GM21515 (cell line): ENCODE results near the gene ALDH1B1.
"Not testable (repeated sequence)": the region's sequence is repeated elsewhere in the genome, so short reads cannot be mapped to it uniquely, and the experiment has no call there.

Source experiments
- ATAC-seq: cut with Tn5 transposase; IDR thresholded peaks from one replicate; pipeline ENCODE4 v1.9.1; 2021; ENCODE audit not compliant: unreplicated experiment

The ALDH1B1 gene

DNA sequence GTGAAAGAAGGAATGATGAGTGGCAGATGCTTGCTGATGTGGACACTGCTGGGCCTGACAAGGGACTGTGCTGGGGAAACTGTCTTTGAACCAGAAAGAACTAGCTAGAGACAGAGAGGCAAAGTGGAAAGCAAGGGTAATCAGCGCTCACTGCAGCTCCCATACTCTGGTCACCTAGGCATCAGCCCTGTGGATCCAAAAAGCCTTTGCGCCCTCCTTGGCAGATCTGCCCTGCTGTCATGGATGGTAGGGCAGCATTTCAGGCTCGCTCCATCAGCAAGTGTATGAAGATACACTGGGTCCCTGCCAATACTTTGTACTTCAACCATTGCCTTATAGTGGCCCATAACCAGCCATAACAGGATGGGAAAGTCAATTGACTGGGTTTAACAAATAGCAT is 6.6 kb upstream of the ALDH1B1 start:
- ATAC-seq: no peak

GRCh38 chr9:38386319-38386895 is 6.1 kb upstream of the ALDH1B1 start:
- no peak for ATAC-seq

DNA sequence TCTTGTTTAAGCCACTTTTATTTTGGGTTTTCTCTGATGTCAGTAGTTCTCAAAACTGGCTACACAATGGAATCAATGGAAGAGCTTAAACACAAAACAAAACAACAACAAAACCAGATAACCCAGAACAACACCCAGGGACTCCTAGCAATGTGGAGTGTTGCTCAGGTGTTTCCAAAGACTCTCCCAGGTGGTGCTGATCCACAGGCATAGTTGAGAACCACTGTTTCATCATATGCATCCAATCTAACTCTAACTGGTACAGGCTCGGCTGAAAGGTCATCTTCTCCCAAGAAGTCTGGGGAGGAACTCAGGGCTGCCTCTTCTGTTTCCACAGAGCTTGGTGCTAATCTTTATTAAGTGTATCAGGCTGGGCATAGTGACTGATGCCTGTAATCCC is 5.4 kb upstream of the ALDH1B1 start:
- no peak for ATAC-seq

- no peak for ATAC-seq
Observed at GRCh38 chr9:38387751-38388150, 4.8 kb upstream of the ALDH1B1 start.

GRCh38 chr9:38388283-38389223 is 3.9 kb upstream of the ALDH1B1 start:
- ATAC-seq: no peak

GRCh38 chr9:38389313-38389712 is 3.2 kb upstream of the ALDH1B1 start:
- no peak for ATAC-seq

DNA sequence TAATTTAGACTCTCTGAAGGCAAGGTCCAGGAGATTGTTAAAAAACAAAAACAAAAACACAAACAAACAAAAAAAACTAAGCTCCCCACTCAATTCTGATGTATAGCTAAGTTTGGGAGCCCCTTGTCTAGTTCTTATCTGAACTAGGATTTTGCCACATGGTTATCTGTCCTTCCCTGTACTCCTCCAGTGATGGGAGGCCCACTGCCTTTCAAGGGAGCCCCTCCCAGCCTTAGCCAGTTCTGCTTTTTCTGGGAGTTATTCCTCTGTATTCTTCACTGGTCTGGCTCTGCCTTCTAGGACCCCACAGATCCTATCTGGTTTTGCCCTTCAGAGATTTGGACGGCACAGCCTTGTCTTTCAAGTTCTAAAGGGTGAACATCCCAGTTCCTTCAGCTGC is 2.1 kb upstream of the ALDH1B1 start:
- ATAC-seq: no peak

DNA sequence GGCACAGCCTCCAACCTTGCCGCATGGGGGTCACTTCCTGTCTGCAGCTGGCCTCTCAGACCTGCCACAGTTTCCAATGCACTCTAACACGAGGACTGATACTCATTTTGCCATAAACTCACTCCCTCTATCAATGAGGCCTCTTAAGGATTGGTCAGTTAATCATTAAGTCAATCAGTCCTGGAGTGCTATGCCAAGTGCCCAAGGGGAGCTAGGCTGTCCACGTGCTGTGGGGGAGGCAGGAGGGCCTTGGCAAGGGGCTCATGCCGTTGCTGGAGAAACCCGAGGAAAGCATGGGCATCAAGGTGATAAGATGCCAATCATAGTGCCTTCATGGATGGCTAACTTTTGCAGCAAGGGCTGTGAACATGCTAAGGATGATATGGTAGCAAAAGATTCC is 1.7 kb upstream of the ALDH1B1 start:
- ATAC-seq: no peak

DNA sequence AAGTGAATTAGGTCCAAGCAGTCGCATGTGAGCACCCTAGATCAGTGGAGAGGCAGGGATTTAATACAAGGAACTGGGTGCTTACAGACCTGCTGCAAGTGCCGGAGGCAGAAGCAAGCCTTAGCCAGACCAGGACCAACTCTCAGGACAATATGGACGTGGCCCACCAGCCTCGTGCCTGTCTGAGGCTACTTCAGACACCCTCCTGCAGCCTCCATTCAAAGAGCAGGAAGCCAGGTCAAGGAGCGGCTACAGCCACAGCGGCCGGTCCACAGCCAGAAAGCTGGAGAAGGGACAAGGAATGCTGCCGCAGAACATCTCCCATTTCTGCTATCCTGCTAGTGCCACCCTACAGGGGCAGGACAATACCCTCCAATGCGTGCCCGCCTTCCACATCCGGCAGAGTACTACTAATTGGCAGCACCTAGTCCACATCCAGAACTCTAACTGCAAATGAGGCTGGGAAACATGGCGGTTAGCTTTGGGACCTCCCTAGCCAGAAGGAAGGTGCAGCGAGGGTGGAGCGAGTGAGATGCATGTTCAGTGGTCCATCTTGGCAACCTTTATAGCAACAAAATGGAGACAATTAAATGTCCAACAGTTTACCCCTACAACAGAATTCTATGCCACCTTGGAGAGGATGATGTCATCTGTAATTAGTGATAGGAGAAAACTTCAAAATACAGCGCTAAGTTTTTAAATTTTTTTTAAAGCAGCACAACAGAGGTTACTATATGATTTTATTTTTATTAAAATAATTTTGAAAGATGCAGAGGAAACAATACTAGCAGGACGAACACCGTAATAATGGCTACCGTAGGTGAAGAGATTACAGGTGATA is 1.0 kb upstream of the ALDH1B1 start:
- ATAC-seq: no peak

GRCh38 chr9:38393128-38393796 is 760 bp downstream of the ALDH1B1 start:
- ATAC-seq: no peak

GRCh38 chr9:38394416-38394815 is 1.9 kb downstream of the ALDH1B1 start:
- ATAC-seq: no peak

GRCh38 chr9:38395653-38396370 is 3.3 kb downstream of the ALDH1B1 start:
- no peak for ATAC-seq

DNA sequence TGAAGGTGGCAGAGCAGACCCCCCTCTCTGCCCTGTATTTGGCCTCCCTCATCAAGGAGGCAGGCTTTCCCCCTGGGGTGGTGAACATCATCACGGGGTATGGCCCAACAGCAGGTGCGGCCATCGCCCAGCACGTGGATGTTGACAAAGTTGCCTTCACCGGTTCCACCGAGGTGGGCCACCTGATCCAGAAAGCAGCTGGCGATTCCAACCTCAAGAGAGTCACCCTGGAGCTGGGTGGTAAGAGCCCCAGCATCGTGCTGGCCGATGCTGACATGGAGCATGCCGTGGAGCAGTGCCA is 3.8 kb downstream of the ALDH1B1 start:
- no peak for ATAC-seq

GRCh38 chr9:38399191-38399590 is 6.7 kb downstream of the ALDH1B1 start:
- not testable (repeated sequence) for ATAC-seq

DNA sequence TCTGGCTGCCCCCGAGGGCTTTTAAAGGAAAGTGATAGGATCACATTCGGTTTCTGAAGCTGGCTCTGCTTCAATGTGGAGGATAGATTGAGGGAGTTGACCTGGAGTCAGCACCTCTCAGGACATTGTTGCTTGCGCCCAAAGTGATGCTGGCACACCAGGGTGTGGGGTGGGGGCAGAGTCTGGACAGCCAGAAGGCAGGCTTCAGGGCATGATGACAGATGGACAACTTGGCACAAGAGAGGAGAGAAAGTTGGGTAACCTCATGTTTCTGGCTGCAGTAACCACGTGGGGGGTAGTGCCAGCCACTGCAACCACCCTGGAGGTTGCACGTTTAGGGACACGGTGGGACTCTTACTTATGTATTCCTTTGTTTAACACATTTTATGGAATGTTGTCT is 9.5 kb downstream of the ALDH1B1 start:
- ATAC-seq: no peak

- no peak for ATAC-seq
Observed at GRCh38 chr9:38404314-38404713, 11.8 kb downstream of the ALDH1B1 start.

- no peak for ATAC-seq
Observed at GRCh38 chr9:38405785-38406184, 13.3 kb downstream of the ALDH1B1 start.

DNA sequence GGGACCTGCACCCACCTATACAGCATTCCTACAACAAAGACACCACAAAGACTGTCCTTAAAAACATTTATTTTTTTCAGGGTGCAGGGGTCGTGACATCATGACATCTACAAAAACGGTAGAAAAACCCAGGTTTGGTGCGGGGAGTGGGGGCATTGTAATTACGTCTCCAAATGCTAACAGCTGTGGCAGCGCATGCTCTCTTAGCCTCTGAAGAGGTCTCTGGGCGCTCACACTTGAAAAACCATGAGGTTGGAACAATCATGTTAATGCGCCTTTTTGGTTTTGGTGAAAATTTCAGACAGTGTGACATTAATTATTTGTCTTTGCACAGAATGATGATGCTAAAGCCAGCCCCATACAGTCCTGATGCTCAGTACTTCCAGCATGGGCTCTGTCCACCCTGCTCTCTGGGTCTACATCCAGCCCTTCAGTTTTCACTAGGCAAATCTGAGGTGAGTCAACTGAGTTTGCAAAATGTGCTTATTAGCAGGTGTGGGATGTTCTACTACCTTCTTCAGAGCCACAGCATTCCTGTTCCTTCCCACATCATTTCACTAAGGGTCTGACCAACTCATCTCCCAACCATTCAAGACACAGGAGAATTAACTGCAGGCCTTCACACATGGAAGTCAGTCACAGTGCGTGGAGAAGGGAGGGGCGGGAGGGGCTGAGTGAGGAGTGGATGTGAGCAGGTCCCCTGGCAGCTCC is 14.1 kb downstream of the ALDH1B1 start:
- ATAC-seq: no peak

DNA sequence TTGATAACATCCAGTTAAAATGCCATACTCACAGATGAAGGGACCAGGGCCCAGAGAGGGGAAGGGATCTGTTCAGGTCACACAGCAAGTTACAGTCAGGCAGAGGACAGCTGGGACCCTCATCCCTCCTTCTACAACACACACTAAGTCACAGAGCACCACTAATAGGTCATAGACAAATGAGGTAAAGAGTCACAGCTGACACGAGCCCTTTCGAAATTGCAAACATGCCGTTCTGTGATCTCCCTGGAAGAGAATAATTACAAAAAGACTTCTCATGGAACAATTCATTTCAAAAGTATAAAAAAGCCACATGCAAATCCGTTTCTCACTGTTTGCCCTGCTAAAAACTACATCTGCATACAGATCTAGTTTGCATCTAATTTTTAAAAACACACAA is 16.2 kb downstream of the ALDH1B1 start:
- no peak for ATAC-seq

DNA sequence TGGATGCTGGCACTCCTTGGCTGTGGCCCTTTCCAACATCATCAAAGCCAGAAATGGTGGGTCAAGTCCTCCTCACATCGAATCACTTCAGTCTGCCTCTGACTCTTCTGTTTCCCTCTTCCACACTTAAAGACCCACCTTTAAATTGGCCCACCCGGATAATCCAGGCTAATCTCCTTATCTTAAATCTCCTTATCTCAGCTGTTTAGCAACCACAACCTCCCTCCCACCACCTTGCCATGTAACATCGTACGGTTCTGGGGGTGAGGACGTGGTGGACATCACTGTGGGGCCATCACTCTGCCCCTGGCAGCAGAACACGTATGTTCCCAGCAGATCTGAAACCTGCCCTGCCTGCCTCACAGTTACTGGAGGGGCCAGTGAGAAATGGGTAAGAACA is 20.2 kb downstream of the ALDH1B1 start:
- no peak for ATAC-seq
